Panc1 (cell line): ENCODE measurements around the gene JPT2. TPM values are rescaled to one million over a fixed set of nuclear protein-coding genes. Genes with fewer than 3 reads are reported as not detected.

Experiments
- ATAC-seq: fragments of 200-7000 bp; cut with Tn5 transposase; 2 replicates; pipeline ENCODE4 v1.9.1; 2020; ENCODE audit warnings: mild to moderate bottlenecking, moderate library complexity
- BruUV-seq: library from RNA; stranded (reverse); fragments of 400-500 nt; replicated peaks from 2 replicates; lab custom pipeline; 2021; lab: Mats Ljungman, UMichigan
- CTCF ChIA-PET: fragments of 300-600 bp; sonication (Branson Sonifier 250); formaldehyde crosslinking; loops from one replicate; lab custom pipeline; 2022; ENCODE audit warnings: antibody characterized with exemption; lab: Charles Lee
- POLR2A ChIA-PET: fragments of 300-600 bp; sonication (Branson Sonifier 250); formaldehyde crosslinking; loops from one replicate; lab custom pipeline; 2022; ENCODE audit warnings: antibody characterized with exemption; lab: Charles Lee
- DNase-seq: peaks from one replicate; pipeline ENCODE4 v3.0.0-alpha.2; 2010; ENCODE audit warnings: low read depth, low spot score
- H3K27ac ChIP-seq: 2 replicates; pipeline ENCODE4 v1.5.1; 2011; ENCODE audit warnings: mild to moderate bottlenecking, low read length, inconsistent platforms
- H3K27me3 ChIP-seq: fragments of 200-500 bp; sonication (Bioruptor generic); 2 replicates; pipeline ENCODE4 v1.6.0; 2014; ENCODE audit warnings: low read length, inconsistent platforms; ENCODE audit not compliant: control insufficient read depth, insufficient read depth
- H3K36me3 ChIP-seq: fragments of 200-500 bp; sonication (Bioruptor generic); 2 replicates; pipeline ENCODE4 v1.5.1; 2014; ENCODE audit warnings: inconsistent platforms, mild to moderate bottlenecking, low read length, moderate library complexity; ENCODE audit not compliant: control insufficient read depth, insufficient read depth
- H3K4me1 ChIP-seq: 2 replicates; pipeline ENCODE4 v1.5.1; 2011; ENCODE audit warnings: inconsistent platforms, mild to moderate bottlenecking, low read length, moderate library complexity; ENCODE audit not compliant: control insufficient read depth, insufficient read depth
- H3K4me3 ChIP-seq, 2 experiments: 2 replicates each; pipeline ENCODE4 v1.5.1; 2011 to 2012; ENCODE audit warnings: low read depth in 2 of 2, low read length in 2 of 2, mild to moderate bottlenecking in 2 of 2, inconsistent platforms in 1 of 2, moderate library complexity in 1 of 2
- H3K9me3 ChIP-seq: fragments of 200-500 bp; sonication (Bioruptor generic); 2 replicates; pipeline ENCODE4 v1.5.1; 2014; ENCODE audit warnings: low read depth, mild to moderate bottlenecking, inconsistent platforms, low read length, moderate library complexity; ENCODE audit not compliant: control insufficient read depth, insufficient read depth
- CTCF ChIP-seq: fragments of 450-650 bp; IDR thresholded peaks from 2 replicates; pipeline ENCODE4 v1.5.1; 2017; ENCODE audit warnings: mild to moderate bottlenecking
- POLR2AphosphoS5 ChIP-seq: IDR thresholded peaks from 2 replicates; pipeline ENCODE4 v1.6.1; 2012; ENCODE audit warnings: mild to moderate bottlenecking, low read depth, low read length, moderate library complexity
- SIN3A ChIP-seq: IDR thresholded peaks from 2 replicates; pipeline ENCODE4 v1.6.1; 2012; ENCODE audit warnings: low read depth, mild to moderate bottlenecking, low read length, moderate library complexity, borderline replicate concordance; ENCODE audit not compliant: insufficient read depth
- TCF7L2 ChIP-seq: IDR thresholded peaks from 2 replicates; pipeline ENCODE4 v1.6.1; 2011; ENCODE audit warnings: mild to moderate bottlenecking, low read depth, low read length, inconsistent platforms
- in situ Hi-C: cut with HindIII; loops from 2 replicates; pipeline ENCODE4 v1.10.0; 2016; ENCODE audit warnings: low sequenced_read_pairs, low pct_unique_long_range_greater_than_20kb
- intact Hi-C: fragments of 100-400 bp; cut with micrococcal nuclease; formaldehyde crosslinking; loops from one replicate; pipeline ENCODE4 v1.10.0; 2022; ENCODE audit not compliant: unreplicated experiment
- total RNA-seq: library from RNA; stranded (reverse); gene quantifications from one replicate; pipeline ENCODE4 v1.2.1, GENCODE V29; 2021; ENCODE audit not compliant: unreplicated experiment
- TF ChIP-seq, protein P1 (sequence below), 2 experiments: IDR thresholded peaks; 2 replicates each; pipeline ENCODE4 v1.6.1; 2011 to 2012; ENCODE audit warnings: low read depth in 2 of 2, control low read depth in 1 of 2, low read length in 1 of 2, mild to moderate bottlenecking in 1 of 2, moderate library complexity in 1 of 2; ENCODE audit not compliant: insufficient read depth in 1 of 2

JPT2 gene
- total RNA-seq, 1 experiment from 2014 or later = 200 TPM

- H3K27me3 ChIP-seq = no peaks in the 10 kb centered on the region
- H3K9me3 ChIP-seq = no peaks in the 10 kb centered on the region
- in situ Hi-C loops = no loop called here
- H3K4me3 ChIP-seq = no peak overlapping the region
- BruUV-seq = no TSS peak
- ATAC-seq = no peak
- CTCF ChIA-PET = no interaction called here
- no peak for DNase-seq
- POLR2A ChIA-PET = no interaction called here
- peaks cover 24% of the 10 kb centered on the region for H3K36me3 ChIP-seq
- TF ChIP-seq CTCF = no peak
- TF ChIP-seq, protein P1, sequence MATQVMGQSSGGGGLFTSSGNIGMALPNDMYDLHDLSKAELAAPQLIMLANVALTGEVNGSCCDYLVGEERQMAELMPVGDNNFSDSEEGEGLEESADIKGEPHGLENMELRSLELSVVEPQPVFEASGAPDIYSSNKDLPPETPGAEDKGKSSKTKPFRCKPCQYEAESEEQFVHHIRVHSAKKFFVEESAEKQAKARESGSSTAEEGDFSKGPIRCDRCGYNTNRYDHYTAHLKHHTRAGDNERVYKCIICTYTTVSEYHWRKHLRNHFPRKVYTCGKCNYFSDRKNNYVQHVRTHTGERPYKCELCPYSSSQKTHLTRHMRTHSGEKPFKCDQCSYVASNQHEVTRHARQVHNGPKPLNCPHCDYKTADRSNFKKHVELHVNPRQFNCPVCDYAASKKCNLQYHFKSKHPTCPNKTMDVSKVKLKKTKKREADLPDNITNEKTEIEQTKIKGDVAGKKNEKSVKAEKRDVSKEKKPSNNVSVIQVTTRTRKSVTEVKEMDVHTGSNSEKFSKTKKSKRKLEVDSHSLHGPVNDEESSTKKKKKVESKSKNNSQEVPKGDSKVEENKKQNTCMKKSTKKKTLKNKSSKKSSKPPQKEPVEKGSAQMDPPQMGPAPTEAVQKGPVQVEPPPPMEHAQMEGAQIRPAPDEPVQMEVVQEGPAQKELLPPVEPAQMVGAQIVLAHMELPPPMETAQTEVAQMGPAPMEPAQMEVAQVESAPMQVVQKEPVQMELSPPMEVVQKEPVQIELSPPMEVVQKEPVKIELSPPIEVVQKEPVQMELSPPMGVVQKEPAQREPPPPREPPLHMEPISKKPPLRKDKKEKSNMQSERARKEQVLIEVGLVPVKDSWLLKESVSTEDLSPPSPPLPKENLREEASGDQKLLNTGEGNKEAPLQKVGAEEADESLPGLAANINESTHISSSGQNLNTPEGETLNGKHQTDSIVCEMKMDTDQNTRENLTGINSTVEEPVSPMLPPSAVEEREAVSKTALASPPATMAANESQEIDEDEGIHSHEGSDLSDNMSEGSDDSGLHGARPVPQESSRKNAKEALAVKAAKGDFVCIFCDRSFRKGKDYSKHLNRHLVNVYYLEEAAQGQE (IDR thresholded peaks at IDR 0.05; ENCODE audit: insufficient read depth in 1 of 2, low read depth in 2 of 2, low read length in 1 of 2) = no peak
- TF ChIP-seq SIN3A = no peak
- no peak for TF ChIP-seq POLR2AphosphoS5
- no peak for TF ChIP-seq TCF7L2
- intact Hi-C loops = no loop called here
- H3K4me1 ChIP-seq = no peaks in the 10 kb centered on the region
- H3K27ac ChIP-seq = no peak overlapping the region
Observed at GRCh38 chr16:1668612-1669319, 9.3 kb upstream of the JPT2 start.

DNA sequence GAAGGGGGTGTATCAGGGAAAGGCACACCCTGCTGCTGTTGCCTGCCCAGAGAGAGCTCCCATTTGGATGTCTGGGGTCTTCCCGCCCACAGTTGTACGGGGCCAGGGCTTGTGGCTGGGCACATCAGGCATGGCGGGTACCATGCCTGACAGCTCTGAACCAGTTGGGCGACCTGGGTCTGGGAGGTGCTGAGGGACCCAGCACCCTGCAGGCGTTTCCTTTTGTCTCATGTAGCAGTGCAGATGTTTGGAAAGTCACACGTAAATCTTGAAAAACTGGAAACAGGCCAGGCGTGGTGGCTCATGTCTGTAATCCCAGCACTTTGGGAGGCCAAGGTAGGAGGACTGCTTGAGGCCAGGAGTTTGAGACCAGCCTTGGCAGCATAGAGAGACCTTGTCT, 8.4 kb upstream of the JPT2 start:
- H3K27ac ChIP-seq = no peak overlapping the region
- intact Hi-C loops (no loop called here), in situ Hi-C loops (no loop called here)
- TF ChIP-seq SIN3A = no peak
- TF ChIP-seq CTCF = no peak
- TF ChIP-seq TCF7L2 = no peak
- TF ChIP-seq, protein P1 (IDR thresholded peaks at IDR 0.05; ENCODE audit: insufficient read depth in 1 of 2, low read depth in 2 of 2, low read length in 1 of 2) = no peak
- ATAC-seq (no peak), DNase-seq (no peak)
- H3K27me3 ChIP-seq = no peaks in the 10 kb centered on the region
- H3K9me3 ChIP-seq = no peaks in the 10 kb centered on the region
- peaks cover 22% of the 10 kb centered on the region for H3K36me3 ChIP-seq
- no peak overlapping the region for H3K4me3 ChIP-seq
- BruUV-seq = no TSS peak
- CTCF ChIA-PET = no interaction called here
- POLR2A ChIA-PET = no interaction called here
- no peaks in the 10 kb centered on the region for H3K4me1 ChIP-seq
